GM12865 (cell line): ENCODE data around the gene ZNF148.

Experiments used
- DNase-seq: peaks from one replicate; pipeline ENCODE4 v3.0.0; 2010; ENCODE audit warnings: low read depth
- H3K4me3 ChIP-seq: 2 replicates; pipeline ENCODE4 v1.5.1; 2011; ENCODE audit warnings: mild to moderate bottlenecking, low read depth, low read length, control low read depth
- TF ChIP-seq, protein P1 (sequence below): IDR thresholded peaks from 2 replicates; pipeline ENCODE4 v1.5.1; 2011; ENCODE audit warnings: low read length, control low read depth, low read depth, inconsistent platforms; ENCODE audit not compliant: insufficient read depth; ENCODE audit errors: missing control alignments

The ZNF148 gene

DNA sequence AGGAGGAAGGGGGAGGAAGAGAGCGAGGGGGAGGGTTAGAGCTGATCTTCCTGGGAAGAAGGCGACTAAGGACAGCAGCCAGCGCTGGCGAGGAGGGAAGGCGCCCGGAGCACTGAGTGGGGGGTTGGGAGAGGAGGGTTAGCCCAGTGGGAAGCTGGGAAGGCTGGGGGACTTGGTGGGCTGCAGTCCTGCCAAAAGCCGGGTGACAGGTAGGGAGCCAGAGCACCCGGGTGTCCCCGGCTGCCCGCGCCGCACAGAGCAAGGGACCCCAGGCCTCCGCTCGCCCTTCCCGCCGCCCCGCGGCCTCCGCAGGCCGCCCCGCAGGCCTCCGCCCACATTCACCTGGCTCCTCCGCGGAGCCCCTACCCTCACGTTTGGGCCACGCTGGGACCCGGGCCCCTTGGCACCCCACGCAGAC is 163.0 kb downstream of the ZNF148 start:
- TF ChIP-seq, protein P1, sequence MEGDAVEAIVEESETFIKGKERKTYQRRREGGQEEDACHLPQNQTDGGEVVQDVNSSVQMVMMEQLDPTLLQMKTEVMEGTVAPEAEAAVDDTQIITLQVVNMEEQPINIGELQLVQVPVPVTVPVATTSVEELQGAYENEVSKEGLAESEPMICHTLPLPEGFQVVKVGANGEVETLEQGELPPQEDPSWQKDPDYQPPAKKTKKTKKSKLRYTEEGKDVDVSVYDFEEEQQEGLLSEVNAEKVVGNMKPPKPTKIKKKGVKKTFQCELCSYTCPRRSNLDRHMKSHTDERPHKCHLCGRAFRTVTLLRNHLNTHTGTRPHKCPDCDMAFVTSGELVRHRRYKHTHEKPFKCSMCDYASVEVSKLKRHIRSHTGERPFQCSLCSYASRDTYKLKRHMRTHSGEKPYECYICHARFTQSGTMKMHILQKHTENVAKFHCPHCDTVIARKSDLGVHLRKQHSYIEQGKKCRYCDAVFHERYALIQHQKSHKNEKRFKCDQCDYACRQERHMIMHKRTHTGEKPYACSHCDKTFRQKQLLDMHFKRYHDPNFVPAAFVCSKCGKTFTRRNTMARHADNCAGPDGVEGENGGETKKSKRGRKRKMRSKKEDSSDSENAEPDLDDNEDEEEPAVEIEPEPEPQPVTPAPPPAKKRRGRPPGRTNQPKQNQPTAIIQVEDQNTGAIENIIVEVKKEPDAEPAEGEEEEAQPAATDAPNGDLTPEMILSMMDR = no peak
- peak overlapping the region; percentile 56 for H3K4me3 ChIP-seq
- DNase-seq = no peak

DNA sequence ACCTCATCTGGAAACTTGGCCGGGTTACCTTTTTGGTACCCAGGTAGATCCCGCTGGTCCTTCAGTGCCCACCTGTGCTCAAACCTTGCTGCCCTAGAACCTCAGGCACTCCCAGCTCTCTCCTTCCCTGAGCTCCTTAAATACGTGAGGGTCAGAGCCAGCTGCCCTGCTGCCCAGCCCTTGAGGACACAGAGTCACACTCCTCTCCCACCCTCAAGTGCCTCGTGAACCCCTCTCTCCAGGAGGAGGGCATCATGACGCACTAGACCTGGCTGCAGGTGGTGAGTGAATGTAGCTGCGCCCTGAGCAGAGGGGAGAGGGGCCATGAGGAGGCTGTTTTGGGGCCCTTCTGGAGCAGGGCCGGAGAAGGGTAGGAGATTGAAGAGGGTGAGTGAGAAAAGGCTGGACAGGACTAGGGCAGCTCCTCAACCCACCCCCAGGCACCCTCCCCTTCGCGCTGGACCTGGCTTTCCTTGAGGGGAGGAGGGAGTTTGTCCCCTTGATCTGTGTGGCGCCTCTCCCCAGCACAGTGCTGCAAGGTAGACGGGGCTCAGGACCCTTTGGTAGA is 163.5 kb downstream of the ZNF148 start:
- no peak for DNase-seq

DNA sequence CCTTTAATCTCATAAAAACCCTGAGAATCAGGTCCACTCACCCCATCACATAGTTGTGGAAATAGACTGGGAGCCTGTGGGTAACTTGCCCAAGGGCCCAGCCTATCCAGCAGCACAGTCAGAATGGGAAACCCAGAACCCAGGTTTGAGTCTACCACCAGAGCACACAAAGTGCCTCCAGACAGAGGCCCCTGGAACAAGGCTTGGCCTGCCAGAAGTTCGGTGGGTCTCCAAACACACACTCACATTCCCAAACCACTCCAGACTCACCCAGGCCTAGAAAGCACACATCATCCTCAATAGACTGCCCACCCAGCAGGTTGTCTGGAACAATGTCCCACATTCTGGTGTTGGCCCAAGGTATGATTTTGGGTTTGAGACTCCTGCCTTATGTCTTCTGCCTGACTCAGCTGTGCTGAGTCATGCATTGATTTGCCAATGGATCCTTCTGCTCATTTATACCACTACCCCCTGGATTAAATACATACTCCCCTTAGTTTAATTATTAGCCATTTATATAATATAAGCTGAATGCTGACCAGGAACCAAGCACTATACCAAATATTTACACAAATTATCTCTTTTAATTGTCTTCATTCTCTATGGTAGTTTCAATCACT is 167.1 kb downstream of the ZNF148 start:
- no peak for DNase-seq
- H3K4me3 ChIP-seq = no peak overlapping the region
- TF ChIP-seq, protein P1 = no peak

More for the DNA sequence above, 163.5 kb downstream of the ZNF148 start:
- TF ChIP-seq, protein P1 = no peak
- no peak overlapping the region for H3K4me3 ChIP-seq

DNA sequence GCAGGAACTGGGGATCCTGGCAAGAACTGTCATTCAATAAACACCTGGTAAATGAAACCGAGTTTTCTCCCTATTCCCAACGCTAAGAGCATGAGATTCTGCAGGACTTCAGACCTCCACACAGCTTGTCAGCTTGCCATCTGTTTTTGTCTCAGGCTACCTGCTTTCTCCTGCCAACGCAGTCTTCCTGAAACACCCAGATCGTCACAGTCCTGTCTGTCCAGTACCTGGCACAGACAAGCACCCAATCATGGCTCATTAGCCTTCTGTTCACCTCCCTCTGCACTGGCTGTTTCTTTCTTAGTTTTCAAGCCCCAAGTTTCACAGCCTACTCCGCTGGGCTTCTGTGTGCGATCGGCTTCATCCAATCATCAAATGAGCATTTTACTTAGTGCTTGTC is 167.6 kb downstream of the ZNF148 start:
- DNase-seq = no peak
- no peak overlapping the region for H3K4me3 ChIP-seq
- TF ChIP-seq, protein P1 = no peak

DNA sequence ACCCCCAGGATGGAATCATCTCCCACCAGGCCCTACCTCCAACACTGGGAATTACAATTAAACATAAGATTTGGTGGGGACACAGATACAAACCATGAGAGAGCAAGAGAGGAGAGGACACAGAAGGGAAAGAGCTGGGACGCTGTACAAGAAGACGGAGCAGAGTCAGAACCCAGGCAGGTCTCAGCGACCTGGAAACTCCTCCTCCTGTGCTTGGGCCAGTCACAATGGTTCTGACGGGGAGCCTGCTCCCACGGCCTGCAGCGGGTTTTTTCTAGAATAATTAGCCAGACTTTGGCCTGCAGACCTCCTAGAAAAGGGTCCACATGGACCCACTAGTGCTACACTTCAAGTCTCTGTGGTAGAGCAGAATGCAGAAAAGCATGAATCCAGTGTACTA is 168.2 kb downstream of the ZNF148 start:
- no peak overlapping the region for H3K4me3 ChIP-seq
- TF ChIP-seq, protein P1 = no peak
- no peak for DNase-seq

DNA sequence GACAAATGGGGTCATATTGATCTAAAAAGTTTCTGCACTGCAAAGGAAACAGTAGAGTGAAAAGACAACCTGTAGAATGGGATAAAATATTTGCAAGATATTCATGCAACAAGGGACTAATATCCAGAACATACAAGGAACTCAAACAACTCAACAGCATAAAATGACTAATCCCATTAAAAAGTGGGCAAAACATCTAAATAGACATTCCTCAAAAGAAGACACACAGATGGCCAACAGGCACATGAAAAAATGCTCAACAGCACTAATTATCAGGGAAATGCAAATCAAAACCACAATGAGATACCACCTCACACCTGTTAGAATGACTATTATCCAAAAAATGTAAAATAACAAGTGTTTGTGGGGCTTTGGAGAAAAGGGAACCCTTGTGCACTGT is 171.4 kb downstream of the ZNF148 start:
- DNase-seq = no peak
- TF ChIP-seq, protein P1 = no peak

DNA sequence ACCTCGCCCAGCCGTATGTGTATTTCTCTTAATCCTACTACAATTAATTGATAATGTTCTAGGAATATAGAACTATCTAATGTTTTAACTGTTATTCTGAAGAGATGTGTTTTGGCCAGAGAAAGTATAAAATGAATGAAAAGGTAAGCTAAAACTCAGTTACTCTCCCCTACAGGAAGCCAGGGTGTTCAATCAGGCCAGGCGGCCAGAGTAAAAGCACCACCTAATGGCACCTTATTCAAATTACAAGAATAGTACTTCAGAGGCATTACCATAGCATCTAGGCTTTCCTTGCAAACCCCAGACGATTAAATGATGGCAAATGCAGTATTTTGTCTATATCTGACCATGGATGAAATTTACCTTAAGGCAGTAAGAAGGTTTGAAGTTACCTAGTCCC is 172.9 kb downstream of the ZNF148 start:
- no peak overlapping the region for H3K4me3 ChIP-seq
- TF ChIP-seq, protein P1 = peak; percentile 54
- peak; percentile 78 for DNase-seq

More for the DNA sequence above, 171.4 kb downstream of the ZNF148 start:
- no peak overlapping the region for H3K4me3 ChIP-seq
